Stimulated activated CD4-positive, alpha-beta T cell treated with anti-CD3 and anti-CD28 coated beads, Interleukin-12 subunit alpha, Interleukin-12 subunit beta, amount 100 ng/mL, for 24 hours (primary cell): Measurements from ENCODE around the gene PCDHGC3.

Source experiments
- DNase-seq, 2 experiments: peaks; one replicate each; pipeline ENCODE4 v3.0.0-alpha.2; 2020; ENCODE audit warnings: low read depth in 2 of 2

Gene PCDHGC3

GRCh38 chr5:141523991-141524390, 48.2 kb downstream of the PCDHGC3 start:
- DNase-seq = no peak

GRCh38 chr5:141524604-141525597, 49.1 kb downstream of the PCDHGC3 start:
- no peak for DNase-seq

GRCh38 chr5:141525653-141526052, 49.9 kb downstream of the PCDHGC3 start:
- DNase-seq = no peak

- DNase-seq = no peak
Measured at GRCh38 chr5:141527426-141527825, 51.7 kb downstream of the PCDHGC3 start.
